GM18951 (cell line): Measurements from ENCODE around the gene DYNC1LI2.

Experiments used
- POLR2A ChIP-seq: IDR thresholded peaks from 4 replicates; pipeline ENCODE4 v1.6.1; 2011; ENCODE audit warnings: mild to moderate bottlenecking; ENCODE audit not compliant: insufficient read length, insufficient read depth; ENCODE audit errors: extremely low read depth
- in situ Hi-C: fragments of 300-500 bp; cut with MboI; formaldehyde crosslinking; loops from one replicate; pipeline ENCODE4 v1.12.0; 2022; ENCODE audit warnings: low sequenced_read_pairs, mixed read lengths, inconsistent platforms; ENCODE audit not compliant: unreplicated experiment

Gene DYNC1LI2

DNA sequence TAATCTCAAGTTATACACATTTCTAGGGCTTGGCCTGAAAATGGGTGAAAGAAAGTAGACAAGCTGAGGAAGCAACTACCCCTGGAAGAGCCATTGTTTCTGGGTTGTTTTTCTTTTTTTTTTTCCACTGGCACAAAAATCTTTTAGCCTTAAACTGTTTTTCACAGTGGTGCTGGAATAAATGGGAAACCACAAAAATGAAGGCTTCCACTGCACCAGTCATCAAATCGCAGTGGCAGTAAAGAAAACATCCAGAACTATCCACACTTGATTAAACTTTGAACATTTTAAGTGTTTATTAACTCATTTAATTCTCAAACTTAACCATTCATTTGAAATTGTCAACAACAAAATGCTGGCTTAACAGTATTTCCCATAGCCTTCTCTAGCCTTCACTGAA lies 69.1 kb downstream of the DYNC1LI2 start:
- no peak for TF ChIP-seq POLR2A
- in situ Hi-C loops, result no loop called here

DNA sequence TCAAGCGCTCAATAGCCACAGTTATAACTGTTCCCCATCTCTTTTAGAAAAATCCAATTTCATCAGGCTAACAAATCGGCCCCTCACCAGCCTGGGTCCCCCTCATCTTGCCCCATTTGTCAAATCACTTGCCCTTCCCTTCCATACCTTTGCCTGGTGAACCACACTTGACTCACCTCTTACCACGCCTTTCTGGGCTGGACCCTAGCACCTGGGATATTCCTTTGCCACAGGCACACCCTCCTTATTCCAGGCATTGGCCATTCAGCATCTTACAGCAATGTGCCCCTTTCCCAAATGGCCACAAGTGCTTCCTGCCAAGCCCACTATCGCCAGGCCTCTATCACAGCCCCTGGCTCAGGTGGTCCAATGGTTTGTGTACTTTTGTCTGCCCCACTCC lies 69.7 kb downstream of the DYNC1LI2 start:
- in situ Hi-C loops, result no loop called here
- TF ChIP-seq POLR2A, result no peak

DNA sequence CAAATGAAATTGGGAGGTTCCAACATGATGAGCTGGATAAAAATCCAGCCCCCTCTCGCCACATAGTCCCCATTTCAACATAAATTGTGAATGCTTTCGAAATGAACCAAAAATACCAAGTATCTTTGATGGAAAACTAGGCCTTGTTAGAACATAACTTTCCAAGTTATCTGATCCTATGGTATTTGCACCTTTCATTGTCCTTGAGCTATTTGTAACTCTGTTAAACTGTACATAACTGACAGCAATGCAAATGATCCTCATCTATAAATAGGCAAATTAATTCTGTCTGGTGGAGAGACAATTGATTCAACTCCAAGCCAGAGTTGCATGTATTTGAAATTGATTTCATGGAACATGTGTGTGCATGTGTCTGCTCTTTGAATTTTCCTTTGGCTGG lies 73.1 kb downstream of the DYNC1LI2 start:
- in situ Hi-C loops, result no loop called here
- TF ChIP-seq POLR2A, result no peak

DNA sequence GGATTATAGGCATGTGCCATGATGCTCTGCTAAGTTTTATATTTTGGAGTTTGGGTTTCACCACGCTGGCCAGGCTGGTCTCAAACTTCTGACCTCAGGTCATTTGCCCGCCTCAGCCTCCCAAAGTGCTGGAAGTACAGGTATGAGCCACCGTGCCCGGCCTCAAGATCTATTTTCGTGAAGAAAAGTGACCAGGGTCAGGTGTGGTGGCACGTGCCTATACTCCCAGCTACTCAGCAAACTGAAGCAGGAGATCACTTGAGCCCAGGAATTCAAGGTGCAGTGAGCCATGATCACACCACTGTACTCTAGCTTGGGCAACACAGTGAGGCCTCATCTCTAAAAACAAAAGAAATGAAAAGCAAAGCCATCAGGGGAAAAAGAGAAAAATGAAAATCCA lies 73.6 kb downstream of the DYNC1LI2 start:
- TF ChIP-seq POLR2A, result no peak
- in situ Hi-C loops, result no loop called here

DNA sequence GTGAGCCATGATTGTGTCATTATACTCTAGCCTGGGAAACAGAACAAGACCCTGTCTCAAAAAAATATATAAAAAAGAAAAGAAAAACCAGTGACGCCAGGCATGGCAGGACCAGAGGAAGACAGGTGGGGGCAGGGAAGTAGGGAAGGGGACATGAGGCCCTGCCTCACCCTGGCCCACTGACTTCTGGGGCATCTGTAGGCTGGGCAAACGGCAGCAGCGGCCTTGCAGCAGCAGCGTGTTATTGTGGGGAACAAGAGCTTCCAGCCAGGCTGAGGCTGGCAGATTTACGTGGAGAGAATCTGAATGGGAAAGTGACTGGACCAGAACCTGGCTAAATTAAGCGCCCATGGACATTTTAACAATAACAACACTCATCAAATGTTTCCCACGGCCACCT lies 74.2 kb downstream of the DYNC1LI2 start:
- in situ Hi-C loops, result no loop called here
- no peak for TF ChIP-seq POLR2A

DNA sequence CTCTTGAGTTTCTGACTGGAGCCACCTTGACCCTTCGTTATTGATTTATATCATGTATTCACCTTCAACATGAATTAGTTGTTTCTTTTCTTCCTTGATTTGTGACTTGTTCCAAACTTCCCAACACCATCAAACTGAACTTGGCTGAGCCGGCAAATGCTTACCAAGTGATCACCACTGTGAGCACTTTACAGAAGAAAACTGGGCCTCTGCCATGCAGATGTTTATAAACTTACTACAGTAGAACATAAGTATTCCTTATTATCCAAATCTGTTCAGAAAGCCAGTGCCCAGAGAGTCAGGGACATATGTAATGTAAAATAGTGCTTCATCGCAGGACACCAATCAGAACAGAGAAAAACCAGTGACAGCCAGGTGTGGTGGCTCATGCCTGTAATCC lies 74.8 kb downstream of the DYNC1LI2 start:
- in situ Hi-C loops, result no loop called here
- TF ChIP-seq POLR2A, result no peak

DNA sequence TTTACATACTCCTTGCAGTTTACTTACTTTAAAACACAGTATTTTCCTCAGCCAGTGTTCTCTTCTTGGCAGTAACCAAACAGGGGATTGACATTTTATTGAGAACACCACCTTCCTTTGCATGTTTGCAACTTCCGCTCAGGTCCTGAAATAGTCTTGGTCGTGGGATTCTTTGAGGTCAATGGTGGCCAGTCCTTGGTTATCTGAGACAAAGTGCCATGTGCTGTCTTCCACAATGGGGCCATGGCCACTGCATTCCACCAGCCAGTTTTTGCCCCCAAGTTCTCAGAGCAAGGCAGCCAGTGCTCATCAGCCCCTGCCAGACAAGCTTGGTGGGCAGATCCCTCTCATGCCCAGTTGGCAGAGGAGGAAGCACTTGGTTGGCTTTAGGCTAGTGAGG lies 77.7 kb downstream of the DYNC1LI2 start:
- in situ Hi-C loops, result no loop called here
- no peak for TF ChIP-seq POLR2A
